HL-60 (cell line): ENCODE measurements around the gene MAP3K7.

Experiments
- DNase-seq, 2 experiments: peaks; one replicate each; pipeline ENCODE4 v3.0.0-alpha.2; 2010 to 2020; ENCODE audit warnings: low read depth in 1 of 2, low spot score in 1 of 2
- H3K27ac ChIP-seq: fragments of 250-450 bp; sonication (Bioruptor Pico); replicated peaks from 2 replicates; pipeline ENCODE4 v1.5.1; 2020; ENCODE audit warnings: mild to moderate bottlenecking, moderate library complexity
- H3K27me3 ChIP-seq: fragments of 250-450 bp; sonication (Bioruptor Pico); 2 replicates; pipeline ENCODE4 v1.5.1; 2021; ENCODE audit warnings: mild to moderate bottlenecking, moderate library complexity; ENCODE audit not compliant: insufficient read depth, poor library complexity, severe bottlenecking
- H3K4me3 ChIP-seq: replicated peaks from 2 replicates; pipeline ENCODE4 v1.5.1; 2011; ENCODE audit warnings: mild to moderate bottlenecking, control low read depth, low read length; ENCODE audit not compliant: insufficient read depth
- CTCF ChIP-seq: IDR thresholded peaks from one replicate; pipeline ENCODE4 v1.5.1; 2011; ENCODE audit warnings: low read length, control low read depth, inconsistent platforms; ENCODE audit not compliant: insufficient read depth
- GABPA ChIP-seq: IDR thresholded peaks from 2 replicates; pipeline ENCODE4 v1.6.1; 2012; ENCODE audit warnings: low read depth
- POLR2AphosphoS5 ChIP-seq: IDR thresholded peaks from 2 replicates; pipeline ENCODE4 v1.6.1; 2012; ENCODE audit warnings: low read depth
- REST ChIP-seq: IDR thresholded peaks from 2 replicates; pipeline ENCODE4 v1.6.1; 2012; ENCODE audit warnings: low read depth; ENCODE audit not compliant: insufficient replicate concordance
- SPI1 ChIP-seq: IDR thresholded peaks from 2 replicates; pipeline ENCODE4 v1.6.1; 2012; ENCODE audit warnings: low read depth, mild to moderate bottlenecking, borderline replicate concordance

MAP3K7 gene

GRCh38 chr6:90502381-90502780 lies 84.5 kb downstream of the MAP3K7 start:
- no peak for DNase-seq
- TF ChIP-seq GABPA (no peak), CTCF (no peak), SPI1 (no peak), POLR2AphosphoS5 (no peak), REST (no peak)
- H3K27ac ChIP-seq: no peak overlapping the region

GRCh38 chr6:90500458-90500857 lies 86.4 kb downstream of the MAP3K7 start:
- Histone ChIP-seq H3K27me3 (no peaks in the 10 kb centered on the region), H3K4me3 (no peak overlapping the region), H3K27ac (no peak overlapping the region)
- TF ChIP-seq SPI1 (no peak), REST (no peak), GABPA (no peak), CTCF (no peak), POLR2AphosphoS5 (no peak)
- DNase-seq: no peak

More at GRCh38 chr6:90502381-90502780, 84.5 kb downstream of the MAP3K7 start:
- Histone ChIP-seq H3K27me3 (no peaks in the 10 kb centered on the region), H3K4me3 (no peak overlapping the region)

DNA sequence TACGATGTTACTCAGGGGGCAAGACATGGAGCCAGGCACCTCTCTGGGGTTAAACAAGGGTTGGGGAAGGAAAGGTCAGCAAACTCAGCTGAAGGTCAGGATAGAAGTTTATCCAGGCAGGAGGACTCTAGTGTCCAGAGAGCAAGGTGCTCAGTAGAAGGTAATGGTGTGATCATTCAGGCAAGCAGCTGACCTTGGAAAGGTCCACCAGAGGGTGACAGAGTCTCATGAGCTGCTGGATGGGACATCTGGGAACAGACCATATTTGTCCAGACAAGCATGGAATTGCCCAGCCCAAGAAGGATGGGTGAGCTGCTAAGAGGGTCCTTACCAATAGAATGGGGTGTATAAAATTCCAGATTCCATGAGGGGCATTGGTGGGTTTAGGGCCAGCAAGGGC lies 89.5 kb downstream of the MAP3K7 start:
- H3K27me3 ChIP-seq: no peaks in the 10 kb centered on the region
- no peak overlapping the region for H3K4me3 ChIP-seq
- no peak for TF ChIP-seq POLR2AphosphoS5
- TF ChIP-seq REST: no peak
- TF ChIP-seq CTCF: no peak
- no peak for TF ChIP-seq SPI1
- no peak for DNase-seq
- H3K27ac ChIP-seq: no peak overlapping the region
